ENCODE results near the gene NACC2.

DNA sequence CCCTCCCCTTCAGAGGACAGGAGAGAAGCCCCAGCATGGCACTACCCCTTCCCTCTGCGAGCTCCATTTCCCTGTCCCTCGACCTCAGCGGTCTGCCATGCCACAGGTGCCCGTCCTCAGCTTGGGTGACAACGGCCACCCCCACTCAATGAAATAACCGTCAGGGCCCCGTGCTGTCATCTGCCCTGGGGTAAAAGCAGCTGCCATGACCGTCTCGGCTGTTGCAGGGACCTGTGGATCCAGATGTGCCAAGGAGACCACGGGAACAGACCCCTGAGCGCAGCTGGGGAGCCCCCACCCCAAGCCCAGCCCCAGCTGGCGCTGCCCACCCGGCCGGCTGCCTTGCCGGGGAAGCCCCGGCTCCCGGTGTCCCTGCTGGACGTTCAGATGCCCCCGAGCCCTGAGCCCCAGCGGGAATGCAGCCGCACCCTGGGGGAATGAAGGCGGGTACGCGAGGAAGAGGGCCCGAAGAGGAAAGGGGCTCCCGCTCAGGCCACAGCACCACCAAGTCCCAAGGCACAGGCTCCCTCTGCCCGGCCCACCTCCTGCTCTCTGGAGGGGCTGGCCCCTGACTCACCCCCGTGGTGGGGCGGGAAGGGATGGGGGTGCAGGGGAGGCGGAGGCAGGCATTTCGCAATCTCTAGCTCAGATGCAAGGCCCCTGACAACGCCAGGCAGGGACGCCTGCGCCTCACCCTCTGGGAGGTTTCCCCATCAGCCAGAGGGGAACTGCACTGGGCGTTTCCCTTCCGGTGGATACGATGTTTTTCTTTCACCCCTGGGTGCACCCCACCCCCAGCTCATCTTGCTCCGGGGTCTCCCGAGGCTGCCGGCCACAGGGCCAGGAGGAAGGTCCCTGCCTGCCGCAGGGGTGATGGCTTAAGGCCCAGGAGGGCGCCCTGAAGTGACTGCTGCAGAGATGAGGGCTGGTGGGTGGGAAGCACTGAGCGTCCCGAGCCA is 49.2 kb downstream of the NACC2 start:
- TF ChIP-seq, protein P1, sequence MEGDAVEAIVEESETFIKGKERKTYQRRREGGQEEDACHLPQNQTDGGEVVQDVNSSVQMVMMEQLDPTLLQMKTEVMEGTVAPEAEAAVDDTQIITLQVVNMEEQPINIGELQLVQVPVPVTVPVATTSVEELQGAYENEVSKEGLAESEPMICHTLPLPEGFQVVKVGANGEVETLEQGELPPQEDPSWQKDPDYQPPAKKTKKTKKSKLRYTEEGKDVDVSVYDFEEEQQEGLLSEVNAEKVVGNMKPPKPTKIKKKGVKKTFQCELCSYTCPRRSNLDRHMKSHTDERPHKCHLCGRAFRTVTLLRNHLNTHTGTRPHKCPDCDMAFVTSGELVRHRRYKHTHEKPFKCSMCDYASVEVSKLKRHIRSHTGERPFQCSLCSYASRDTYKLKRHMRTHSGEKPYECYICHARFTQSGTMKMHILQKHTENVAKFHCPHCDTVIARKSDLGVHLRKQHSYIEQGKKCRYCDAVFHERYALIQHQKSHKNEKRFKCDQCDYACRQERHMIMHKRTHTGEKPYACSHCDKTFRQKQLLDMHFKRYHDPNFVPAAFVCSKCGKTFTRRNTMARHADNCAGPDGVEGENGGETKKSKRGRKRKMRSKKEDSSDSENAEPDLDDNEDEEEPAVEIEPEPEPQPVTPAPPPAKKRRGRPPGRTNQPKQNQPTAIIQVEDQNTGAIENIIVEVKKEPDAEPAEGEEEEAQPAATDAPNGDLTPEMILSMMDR (IDR thresholded peaks at IDR 0.05 in 2 of 3, conservative IDR thresholded peaks at IDR 0.05 in 1 of 3; ENCODE audit: control insufficient read depth in 2 of 3, extremely low read depth in 1 of 3, insufficient read depth in 1 of 3, low read depth in 3 of 3, low read length in 3 of 3): no peak
- TF ChIP-seq EP300 (IDR thresholded peaks at IDR 0.05; ENCODE audit: borderline replicate concordance in 1 of 2, control insufficient read depth in 1 of 2, low read depth in 2 of 2, low read length in 2 of 2): no peak
- no peak for TF ChIP-seq NR2C2 (IDR thresholded peaks at IDR 0.05; ENCODE audit: borderline replicate concordance, control insufficient read depth, insufficient read length, low read depth)
- no peak for TF ChIP-seq DPF2 (IDR thresholded peaks at IDR 0.05)
- TF ChIP-seq RFX5 (IDR thresholded peaks at IDR 0.05; ENCODE audit: low read depth, low read length): no peak
- no peak for TF ChIP-seq FOXM1 (IDR thresholded peaks at IDR 0.05; ENCODE audit: low read depth, low read length)
- no peak for TF ChIP-seq ZNF217 (IDR thresholded peaks at IDR 0.05)
- TF ChIP-seq EGR1 (IDR thresholded peaks at IDR 0.05; ENCODE audit: borderline replicate concordance in 1 of 2, low read depth in 2 of 2, low read length in 2 of 2): no peak
- TF ChIP-seq, protein P2, sequence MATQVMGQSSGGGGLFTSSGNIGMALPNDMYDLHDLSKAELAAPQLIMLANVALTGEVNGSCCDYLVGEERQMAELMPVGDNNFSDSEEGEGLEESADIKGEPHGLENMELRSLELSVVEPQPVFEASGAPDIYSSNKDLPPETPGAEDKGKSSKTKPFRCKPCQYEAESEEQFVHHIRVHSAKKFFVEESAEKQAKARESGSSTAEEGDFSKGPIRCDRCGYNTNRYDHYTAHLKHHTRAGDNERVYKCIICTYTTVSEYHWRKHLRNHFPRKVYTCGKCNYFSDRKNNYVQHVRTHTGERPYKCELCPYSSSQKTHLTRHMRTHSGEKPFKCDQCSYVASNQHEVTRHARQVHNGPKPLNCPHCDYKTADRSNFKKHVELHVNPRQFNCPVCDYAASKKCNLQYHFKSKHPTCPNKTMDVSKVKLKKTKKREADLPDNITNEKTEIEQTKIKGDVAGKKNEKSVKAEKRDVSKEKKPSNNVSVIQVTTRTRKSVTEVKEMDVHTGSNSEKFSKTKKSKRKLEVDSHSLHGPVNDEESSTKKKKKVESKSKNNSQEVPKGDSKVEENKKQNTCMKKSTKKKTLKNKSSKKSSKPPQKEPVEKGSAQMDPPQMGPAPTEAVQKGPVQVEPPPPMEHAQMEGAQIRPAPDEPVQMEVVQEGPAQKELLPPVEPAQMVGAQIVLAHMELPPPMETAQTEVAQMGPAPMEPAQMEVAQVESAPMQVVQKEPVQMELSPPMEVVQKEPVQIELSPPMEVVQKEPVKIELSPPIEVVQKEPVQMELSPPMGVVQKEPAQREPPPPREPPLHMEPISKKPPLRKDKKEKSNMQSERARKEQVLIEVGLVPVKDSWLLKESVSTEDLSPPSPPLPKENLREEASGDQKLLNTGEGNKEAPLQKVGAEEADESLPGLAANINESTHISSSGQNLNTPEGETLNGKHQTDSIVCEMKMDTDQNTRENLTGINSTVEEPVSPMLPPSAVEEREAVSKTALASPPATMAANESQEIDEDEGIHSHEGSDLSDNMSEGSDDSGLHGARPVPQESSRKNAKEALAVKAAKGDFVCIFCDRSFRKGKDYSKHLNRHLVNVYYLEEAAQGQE (IDR thresholded peaks at IDR 0.05; ENCODE audit: low read depth, low read length): no peak
- TF ChIP-seq MXI1 (IDR thresholded peaks at IDR 0.05; ENCODE audit: low read depth, low read length): no peak
- TF ChIP-seq RELA (IDR thresholded peaks at IDR 0.05; ENCODE audit: borderline replicate concordance, partially characterized antibody): no peak
- TF ChIP-seq, protein P3, sequence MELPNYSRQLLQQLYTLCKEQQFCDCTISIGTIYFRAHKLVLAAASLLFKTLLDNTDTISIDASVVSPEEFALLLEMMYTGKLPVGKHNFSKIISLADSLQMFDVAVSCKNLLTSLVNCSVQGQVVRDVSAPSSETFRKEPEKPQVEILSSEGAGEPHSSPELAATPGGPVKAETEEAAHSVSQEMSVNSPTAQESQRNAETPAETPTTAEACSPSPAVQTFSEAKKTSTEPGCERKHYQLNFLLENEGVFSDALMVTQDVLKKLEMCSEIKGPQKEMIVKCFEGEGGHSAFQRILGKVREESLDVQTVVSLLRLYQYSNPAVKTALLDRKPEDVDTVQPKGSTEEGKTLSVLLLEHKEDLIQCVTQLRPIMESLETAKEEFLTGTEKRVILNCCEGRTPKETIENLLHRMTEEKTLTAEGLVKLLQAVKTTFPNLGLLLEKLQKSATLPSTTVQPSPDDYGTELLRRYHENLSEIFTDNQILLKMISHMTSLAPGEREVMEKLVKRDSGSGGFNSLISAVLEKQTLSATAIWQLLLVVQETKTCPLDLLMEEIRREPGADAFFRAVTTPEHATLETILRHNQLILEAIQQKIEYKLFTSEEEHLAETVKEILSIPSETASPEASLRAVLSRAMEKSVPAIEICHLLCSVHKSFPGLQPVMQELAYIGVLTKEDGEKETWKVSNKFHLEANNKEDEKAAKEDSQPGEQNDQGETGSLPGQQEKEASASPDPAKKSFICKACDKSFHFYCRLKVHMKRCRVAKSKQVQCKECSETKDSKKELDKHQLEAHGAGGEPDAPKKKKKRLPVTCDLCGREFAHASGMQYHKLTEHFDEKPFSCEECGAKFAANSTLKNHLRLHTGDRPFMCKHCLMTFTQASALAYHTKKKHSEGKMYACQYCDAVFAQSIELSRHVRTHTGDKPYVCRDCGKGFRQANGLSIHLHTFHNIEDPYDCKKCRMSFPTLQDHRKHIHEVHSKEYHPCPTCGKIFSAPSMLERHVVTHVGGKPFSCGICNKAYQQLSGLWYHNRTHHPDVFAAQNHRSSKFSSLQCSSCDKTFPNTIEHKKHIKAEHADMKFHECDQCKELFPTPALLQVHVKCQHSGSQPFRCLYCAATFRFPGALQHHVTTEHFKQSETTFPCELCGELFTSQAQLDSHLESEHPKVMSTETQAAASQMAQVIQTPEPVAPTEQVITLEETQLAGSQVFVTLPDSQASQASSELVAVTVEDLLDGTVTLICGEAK (IDR thresholded peaks at IDR 0.05; ENCODE audit: borderline replicate concordance): no peak

All from GM12878 (cell line).